ENCODE measurements around the gene C19orf73.

- no peak for TF ChIP-seq EZH2phosphoT487 (IDR thresholded peaks at IDR 0.05; ENCODE audit: borderline replicate concordance)
- no peak for TF ChIP-seq POLR2A (IDR thresholded peaks at IDR 0.05; ENCODE audit: borderline replicate concordance, extremely low read depth, insufficient read depth, insufficient read length)
- no peak for TF ChIP-seq CTCF (IDR thresholded peaks at IDR 0.05 in 2 of 3, conservative IDR thresholded peaks at IDR 0.05 in 1 of 3; ENCODE audit: borderline replicate concordance in 1 of 3, insufficient read depth in 1 of 3, low read depth in 2 of 3, low read length in 2 of 3)
- no peak for TF ChIP-seq SIN3A (IDR thresholded peaks at IDR 0.05; ENCODE audit: low read depth)
- no peak for TF ChIP-seq TCF7L2 (IDR thresholded peaks at IDR 0.05; ENCODE audit: borderline replicate concordance, extremely low read depth, insufficient read depth, insufficient read length)
These were observed 16.7 kb upstream of the C19orf73 start for GRCh38 chr19:49135686-49136085.
